Fibroblast of villous mesenchyme (primary cell): ENCODE data around the gene VPS8. TPM values are rescaled to one million over a fixed set of nuclear protein-coding genes. Genes with fewer than 3 reads are reported as not detected.

Experiments used
- DNase-seq: peaks from one replicate; pipeline ENCODE4 v3.0.0-alpha.2; 2010; ENCODE audit warnings: low read depth
- H3K4me3 ChIP-seq: 2 replicates; pipeline ENCODE4 v1.5.1; 2011; ENCODE audit warnings: low read depth, mild to moderate bottlenecking, low read length
- total RNA-seq: library from RNA; depleted of rRNA; stranded (reverse); fragments of >200 nt; gene quantifications from 2 replicates; pipeline ENCODE4 v1.2.3, GENCODE V29; 2012
- TF ChIP-seq, protein P1 (sequence below): IDR thresholded peaks from 2 replicates; pipeline ENCODE4 v1.5.1; 2012; ENCODE audit warnings: low read depth, mild to moderate bottlenecking, low read length; ENCODE audit not compliant: insufficient read depth

VPS8 gene
- total RNA-seq, 1 donor: 92.8 TPM

DNA sequence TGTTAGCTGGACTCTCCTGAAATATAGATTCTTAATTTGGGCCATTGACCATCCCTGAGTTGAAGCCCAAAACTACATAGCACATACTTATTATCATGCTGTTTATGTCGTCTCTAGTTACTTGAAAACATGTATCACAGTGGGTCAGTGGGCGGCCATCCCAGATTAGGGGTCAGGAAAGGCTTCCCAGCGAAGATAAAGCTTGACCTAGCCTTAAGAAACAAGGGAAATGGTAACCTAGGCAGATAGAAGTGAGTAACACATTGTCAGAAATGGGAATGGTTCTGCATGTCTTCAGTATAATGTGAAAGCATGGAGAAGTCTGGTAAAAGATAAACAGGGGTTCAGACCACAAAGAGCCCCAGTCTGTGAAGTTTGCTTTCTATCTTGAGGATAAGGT is 216.2 kb downstream of the VPS8 start:
- no peak for DNase-seq
- H3K4me3 ChIP-seq: no peak overlapping the region
- TF ChIP-seq, protein P1, sequence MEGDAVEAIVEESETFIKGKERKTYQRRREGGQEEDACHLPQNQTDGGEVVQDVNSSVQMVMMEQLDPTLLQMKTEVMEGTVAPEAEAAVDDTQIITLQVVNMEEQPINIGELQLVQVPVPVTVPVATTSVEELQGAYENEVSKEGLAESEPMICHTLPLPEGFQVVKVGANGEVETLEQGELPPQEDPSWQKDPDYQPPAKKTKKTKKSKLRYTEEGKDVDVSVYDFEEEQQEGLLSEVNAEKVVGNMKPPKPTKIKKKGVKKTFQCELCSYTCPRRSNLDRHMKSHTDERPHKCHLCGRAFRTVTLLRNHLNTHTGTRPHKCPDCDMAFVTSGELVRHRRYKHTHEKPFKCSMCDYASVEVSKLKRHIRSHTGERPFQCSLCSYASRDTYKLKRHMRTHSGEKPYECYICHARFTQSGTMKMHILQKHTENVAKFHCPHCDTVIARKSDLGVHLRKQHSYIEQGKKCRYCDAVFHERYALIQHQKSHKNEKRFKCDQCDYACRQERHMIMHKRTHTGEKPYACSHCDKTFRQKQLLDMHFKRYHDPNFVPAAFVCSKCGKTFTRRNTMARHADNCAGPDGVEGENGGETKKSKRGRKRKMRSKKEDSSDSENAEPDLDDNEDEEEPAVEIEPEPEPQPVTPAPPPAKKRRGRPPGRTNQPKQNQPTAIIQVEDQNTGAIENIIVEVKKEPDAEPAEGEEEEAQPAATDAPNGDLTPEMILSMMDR: no peak

DNA sequence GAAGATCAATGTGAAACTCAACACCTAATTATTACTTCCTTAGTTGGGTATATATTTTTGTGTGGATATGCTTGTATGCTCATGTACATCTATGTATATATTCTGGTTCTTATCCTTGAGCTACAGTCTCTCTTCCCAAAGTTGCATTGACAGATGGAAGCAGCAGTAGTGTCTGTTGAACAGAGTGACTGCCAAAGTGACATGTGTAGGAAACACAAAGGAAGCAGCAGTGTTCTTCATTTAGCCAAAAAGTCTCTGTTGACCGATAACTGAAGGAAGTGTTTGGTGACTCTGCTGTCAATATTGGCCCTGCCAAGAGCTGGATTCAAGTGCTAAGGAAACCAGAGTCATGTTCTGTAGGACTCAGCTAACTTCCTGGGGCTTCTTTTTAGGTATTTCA is 217.1 kb downstream of the VPS8 start:
- no peak for DNase-seq
- TF ChIP-seq, protein P1: no peak

DNA sequence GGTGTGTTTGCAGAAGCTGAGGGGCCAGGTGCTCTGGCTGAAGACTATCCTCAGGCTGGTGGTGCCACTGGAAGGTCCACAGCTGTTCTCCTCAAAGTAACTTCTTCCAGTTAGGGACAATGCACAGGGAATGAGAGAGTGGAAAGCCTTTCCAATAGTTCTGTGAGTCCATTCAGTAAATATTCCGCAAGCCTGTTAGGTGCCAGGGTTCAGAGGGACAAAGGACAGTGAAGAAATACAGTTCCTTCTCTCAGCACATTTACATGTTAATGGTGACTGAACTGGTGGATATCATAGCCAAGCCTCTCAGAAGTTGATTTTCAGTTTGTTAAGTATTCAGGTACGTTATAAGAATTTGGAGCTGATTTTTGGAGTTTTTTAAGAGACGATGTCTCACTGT is 218.4 kb downstream of the VPS8 start:
- no peak overlapping the region for H3K4me3 ChIP-seq
- TF ChIP-seq, protein P1: no peak
- no peak for DNase-seq

More for the DNA sequence above, 217.1 kb downstream of the VPS8 start:
- no peak overlapping the region for H3K4me3 ChIP-seq

DNA sequence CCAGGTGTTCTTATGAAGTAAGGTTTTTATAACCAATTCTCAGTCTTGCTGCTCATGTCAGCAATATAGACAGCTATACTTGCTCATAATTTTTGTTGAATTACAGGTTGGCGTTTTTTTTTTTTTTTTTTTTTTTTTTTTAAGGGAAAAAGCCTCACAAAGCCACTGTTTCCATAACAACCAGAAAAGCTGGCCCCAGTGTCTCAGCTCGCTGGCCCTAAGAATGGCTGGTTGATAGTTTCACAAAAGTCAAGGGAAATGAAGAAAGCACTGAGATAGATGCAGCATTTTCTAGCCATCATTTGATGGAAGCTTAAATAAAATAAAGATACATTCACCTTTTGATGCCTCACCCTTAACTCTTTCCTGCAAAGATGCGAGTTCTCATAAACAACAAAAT is 219.0 kb downstream of the VPS8 start:
- DNase-seq: no peak
- TF ChIP-seq, protein P1: no peak
- no peak overlapping the region for H3K4me3 ChIP-seq

DNA sequence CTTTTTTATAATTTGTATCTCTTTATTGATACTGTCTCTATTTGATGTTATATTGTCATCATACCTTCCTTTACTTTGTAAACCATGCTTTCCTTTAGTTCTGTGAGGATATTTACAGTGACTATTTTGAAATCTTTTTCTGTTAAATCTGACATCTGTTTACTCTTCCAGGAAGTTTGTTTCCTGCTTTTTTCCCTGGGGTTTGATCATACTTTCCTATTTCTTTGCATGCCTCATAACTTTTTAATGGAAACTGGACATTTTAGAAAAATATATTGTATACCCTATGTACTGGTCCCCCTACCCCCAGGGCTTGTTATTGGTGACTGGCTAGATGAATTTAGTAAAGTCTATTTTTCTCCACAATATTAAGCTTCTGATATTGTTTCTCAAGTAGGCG is 225.8 kb downstream of the VPS8 start:
- H3K4me3 ChIP-seq: no peak overlapping the region
- TF ChIP-seq, protein P1: no peak
- DNase-seq: no peak

DNA sequence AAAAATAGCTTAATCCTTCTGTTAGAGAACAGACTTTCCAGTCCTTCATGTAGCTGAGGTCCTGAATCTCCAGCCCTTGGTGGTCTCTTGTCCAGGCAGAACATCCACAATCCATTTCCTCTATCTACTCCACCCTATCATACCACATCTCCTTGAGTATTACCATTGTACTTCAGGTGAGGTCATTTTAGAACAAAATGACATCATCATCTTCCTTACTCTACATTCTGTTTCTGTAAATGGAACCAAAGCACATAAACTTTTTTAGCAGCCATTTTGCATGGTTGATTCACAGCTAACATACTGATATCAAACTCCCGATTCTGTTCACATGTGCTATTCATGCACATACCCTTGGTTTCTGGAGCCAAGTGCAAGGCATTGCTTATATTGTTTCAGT is 228.5 kb downstream of the VPS8 start:
- no peak for DNase-seq
- H3K4me3 ChIP-seq: no peak overlapping the region
- TF ChIP-seq, protein P1: no peak

DNA sequence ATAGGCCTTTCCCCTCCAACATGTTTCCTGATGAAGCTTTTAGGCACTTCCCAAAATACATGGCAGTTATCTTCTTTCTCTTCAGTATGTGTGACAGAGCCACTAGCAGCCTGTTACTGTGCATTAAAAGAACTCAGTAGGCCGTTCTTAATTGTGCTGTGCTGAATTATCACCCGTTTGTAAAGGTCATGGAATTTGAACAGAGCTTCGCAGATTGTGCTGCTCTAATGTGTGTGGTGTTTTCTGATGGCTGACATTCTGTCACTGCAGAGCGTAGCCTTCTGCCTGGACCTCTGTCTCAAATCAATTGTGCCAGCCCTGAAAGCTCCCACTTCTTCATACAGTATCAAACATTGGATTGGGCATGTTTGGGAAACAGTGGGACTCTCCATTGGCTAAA is 229.6 kb downstream of the VPS8 start:
- no peak for DNase-seq
- TF ChIP-seq, protein P1: no peak

More for the DNA sequence above, 229.6 kb downstream of the VPS8 start:
- no peak overlapping the region for H3K4me3 ChIP-seq
